GM10248 (cell line): ENCODE measurements around the gene TTC34.

Source experiments
- CTCF ChIA-PET: fragments of 300-600 bp; sonication (Branson Sonifier 250); formaldehyde crosslinking; extraction: SDS; loops from one replicate; lab custom pipeline; 2021; ENCODE audit warnings: antibody characterized with exemption; lab: Yijun Ruan, JAX
- POLR2A ChIA-PET: fragments of 350-650 bp; sonication (Branson Sonifier 250); formaldehyde crosslinking; extraction: SDS; loops from one replicate; lab custom pipeline; 2020; ENCODE audit warnings: antibody characterized with exemption; lab: Yijun Ruan, JAX
- DNase-seq: peaks from one replicate; pipeline ENCODE4 v3.0.0; 2012; ENCODE audit errors: extremely low spot score
- CTCF ChIP-seq: IDR thresholded peaks from 2 replicates; pipeline ENCODE4 v1.5.1; 2012; ENCODE audit warnings: mild to moderate bottlenecking, low read depth; ENCODE audit errors: extremely low read depth, missing control alignments, control extremely low read depth

The TTC34 gene

DNA sequence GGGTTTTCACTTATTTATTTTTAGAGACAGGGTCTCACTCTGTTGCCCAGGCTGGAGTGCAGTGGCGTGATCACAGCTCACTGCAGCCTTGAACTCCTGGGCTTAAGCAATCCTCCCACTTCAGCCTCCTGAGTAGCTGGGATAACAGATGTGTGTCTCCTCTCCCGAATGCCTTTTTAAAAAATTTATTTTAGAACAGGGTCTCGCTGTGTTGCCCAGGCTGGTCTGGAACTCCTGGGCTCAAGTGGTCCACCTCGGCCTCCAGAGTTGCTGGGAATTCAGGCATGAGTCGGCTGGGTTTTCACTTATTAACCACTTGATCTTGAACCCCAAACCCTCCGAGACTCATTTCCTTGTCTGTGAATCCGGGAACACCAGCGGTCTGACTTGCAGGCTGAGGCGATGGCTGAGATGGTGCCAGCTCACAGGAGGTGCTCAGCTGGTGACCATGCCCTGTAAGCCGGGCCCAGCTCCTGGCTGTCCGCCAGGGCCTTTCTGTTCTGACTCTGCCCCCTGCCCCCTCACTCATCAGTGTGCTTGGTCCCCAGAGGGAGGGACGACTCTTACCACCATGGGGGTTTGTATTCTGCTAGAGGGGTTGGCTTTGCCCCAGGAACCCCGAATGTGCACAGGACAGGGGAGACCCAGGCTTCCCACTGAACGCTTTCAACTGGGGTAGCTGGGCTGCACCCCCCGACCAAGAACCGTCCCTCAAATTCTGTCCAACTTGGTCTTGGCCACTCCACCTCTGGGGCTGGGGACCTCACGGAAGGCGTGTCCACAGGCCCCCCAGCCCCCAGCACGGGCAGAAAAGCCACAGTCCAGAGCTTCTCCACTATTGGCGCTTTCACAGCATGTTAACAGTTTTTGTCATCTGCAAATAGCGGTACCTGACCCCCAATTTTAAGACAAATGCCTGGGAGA lies 191.2 kb downstream of the TTC34 start:
- no peak for DNase-seq
- CTCF ChIA-PET: no interaction called here
- TF ChIP-seq CTCF: no peak
- POLR2A ChIA-PET: no interaction called here

- ChIA-PET CTCF (no interaction called here), POLR2A (no interaction called here)
- no peak for TF ChIP-seq CTCF
- DNase-seq: no peak
These were observed 192.0 kb downstream of the TTC34 start for GRCh38 chr1:2609319-2610035.

DNA sequence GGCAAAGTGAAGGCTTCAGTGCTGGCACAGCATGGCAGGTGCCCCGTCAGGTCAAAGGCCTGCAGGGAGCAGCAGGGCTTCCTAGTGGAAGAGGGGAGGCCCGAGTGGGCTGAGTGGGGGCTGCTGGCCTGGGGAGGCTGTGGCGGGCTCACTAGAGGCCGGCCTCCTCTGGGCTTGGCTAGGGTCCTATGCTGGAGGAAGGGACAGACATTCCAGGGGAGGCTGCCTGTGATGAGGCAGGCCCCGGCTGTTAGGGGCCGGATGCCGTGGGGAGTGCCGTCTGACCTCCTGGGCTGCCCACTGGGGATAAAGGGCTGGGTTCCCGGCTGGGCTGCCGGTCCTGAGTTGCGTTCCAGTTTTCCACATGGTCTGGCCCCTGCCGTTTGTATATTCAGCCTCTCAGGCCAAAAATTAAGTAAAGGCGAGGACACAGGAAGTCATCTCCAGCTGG lies 193.8 kb downstream of the TTC34 start:
- ChIA-PET CTCF (no interaction called here), POLR2A (no interaction called here)
- TF ChIP-seq CTCF: no peak
- no peak for DNase-seq

GRCh38 chr1:2606881-2607621 lies 194.4 kb downstream of the TTC34 start:
- ChIA-PET POLR2A (no interaction called here), CTCF (no interaction called here)
- no peak for TF ChIP-seq CTCF
- no peak for DNase-seq

GRCh38 chr1:2606396-2606880 lies 195.1 kb downstream of the TTC34 start:
- DNase-seq: no peak
- CTCF ChIA-PET: no interaction called here
- POLR2A ChIA-PET: no interaction called here
- no peak for TF ChIP-seq CTCF
